ENCODE results near the gene SERPINB2. TPM values are rescaled to one million over a fixed set of nuclear protein-coding genes. Genes with fewer than 3 reads are reported as not detected.

SERPINB2 gene
- polyA plus RNA-seq, 3 donors from 2014 or later, result not detected

Other genes with a start within 250 kb of the SERPINB2 start
- gene SERPINB4, start 243.4 kb upstream of the SERPINB2 start, polyA plus RNA-seq, result not detected
- not detected for gene SERPINB3, start 225.8 kb upstream of the SERPINB2 start, polyA plus RNA-seq
- gene SERPINB11, start 184.7 kb upstream of the SERPINB2 start, polyA plus RNA-seq, result not detected
- gene SERPINB7, start 112.3 kb upstream of the SERPINB2 start, polyA plus RNA-seq, result not detected
- gene SERPINB10, start 20.3 kb downstream of the SERPINB2 start, polyA plus RNA-seq, result not detected
- gene HMSD, start 61.6 kb downstream of the SERPINB2 start, polyA plus RNA-seq, result not detected
- gene SERPINB8, start 82.4 kb downstream of the SERPINB2 start, polyA plus RNA-seq, result 10 to 100 TPM in 2 of 3 donors, 1 to 10 TPM in 1; 9.0 to 17.7 (median 10.3) TPM

Data from immature natural killer cell (primary cell).